OCI-LY3 (cell line): Measurements from ENCODE around the gene OR7D2.
A peak's percentile ranks its signal among the peaks of the same experiment; 100 is the strongest.
"Not testable (repeated sequence)": the region's sequence is repeated elsewhere in the genome, so short reads cannot be mapped to it uniquely, and the experiment has no call there.

ENCODE experiments used
- H2AFZ ChIP-seq: fragments of 200-600, 300-600 bp; shearing (Covaris generic); 2 replicates; pipeline ENCODE4 v1.6.0; 2014; ENCODE audit warnings: antibody characterized with exemption, low read depth, low read length
- H3K27ac ChIP-seq: fragments of 200-600, 300-600 bp; sonication (generic); 2 replicates; pipeline ENCODE4 v1.5.1; 2014; ENCODE audit warnings: mild to moderate bottlenecking, low read length, moderate library complexity, mixed read lengths
- H3K27me3 ChIP-seq: fragments of 200-600, 300-600 bp; sonication (generic); 2 replicates; pipeline ENCODE4 v1.6.1; 2014; ENCODE audit warnings: low read depth, low read length, mixed read lengths
- H3K36me3 ChIP-seq: fragments of 200-600, 300-600 bp; sonication (generic); replicated peaks from 2 replicates; pipeline ENCODE3; 2014; ENCODE audit warnings: low read depth, low read length, mixed read lengths
- H3K4me1 ChIP-seq: fragments of 300-600, 200-600 bp; sonication (generic); 2 replicates; pipeline ENCODE4 v1.6.1; 2014; ENCODE audit warnings: low read length, mixed read lengths
- H3K4me2 ChIP-seq: fragments of 200-600, 300-600 bp; sonication (generic); 2 replicates; pipeline ENCODE4 v1.6.1; 2014; ENCODE audit warnings: low read length, mixed read lengths
- H3K4me3 ChIP-seq: fragments of 300-600, 200-600 bp; sonication (generic); 2 replicates; pipeline ENCODE4 v1.5.1; 2014; ENCODE audit warnings: antibody characterized with exemption, mild to moderate bottlenecking, low read length, moderate library complexity
- H3K79me2 ChIP-seq: fragments of 300-600, 200-600 bp; shearing (Covaris generic); 2 replicates; pipeline ENCODE4 v1.6.1; 2014; ENCODE audit warnings: mild to moderate bottlenecking, low read length, mixed read lengths
- H3K9ac ChIP-seq: fragments of 300-600, 200-600 bp; shearing (Covaris generic); 2 replicates; pipeline ENCODE4 v1.6.0; 2014; ENCODE audit warnings: mild to moderate bottlenecking, low read length, moderate library complexity
- H3K9me3 ChIP-seq: fragments of 200-600, 300-600 bp; shearing (Covaris generic); 2 replicates; pipeline ENCODE4 v1.6.1; 2014; ENCODE audit warnings: low read length, mixed read lengths; ENCODE audit not compliant: insufficient read depth
- H4K20me1 ChIP-seq: fragments of 200-600, 300-600 bp; sonication (generic); 2 replicates; pipeline ENCODE4 v1.6.1; 2016; ENCODE audit warnings: low read length, mixed read lengths; ENCODE audit not compliant: insufficient read depth
- CTCF ChIP-seq: fragments of 200-600, 300-600 bp; sonication (generic); IDR thresholded peaks from 2 replicates; pipeline ENCODE4 v1.5.1; 2014; ENCODE audit warnings: antibody characterized with exemption, low read length, low read depth
- EZH2phosphoT487 ChIP-seq: fragments of 200-600 bp; shearing (Covaris generic); IDR thresholded peaks from 2 replicates; pipeline ENCODE4 v1.6.1; 2018; ENCODE audit warnings: antibody characterized with exemption, mixed run types, low read depth

Gene OR7D2

GRCh38 chr19:9187191-9187590 is 8.4 kb downstream of the OR7D2 start:
- Histone ChIP-seq H3K4me1 (no peaks in the 10 kb centered on the region), H3K4me3 (no peak overlapping the region), H3K36me3 (no peaks in the 10 kb centered on the region), H3K79me2 (no peaks in the 10 kb centered on the region), H4K20me1 (no peaks in the 10 kb centered on the region), H3K9me3 (0 out of 2 replicates have a peak, but pooled peaks cover 2% of the 10 kb centered on the region), H3K4me2 (no peak overlapping the region), H3K9ac (no peak overlapping the region), H3K27ac (no peak overlapping the region), H2AFZ (no peak overlapping the region), H3K27me3 (no peaks in the 10 kb centered on the region)
- TF ChIP-seq EZH2phosphoT487 (no peak), CTCF (no peak)

- H3K27ac ChIP-seq = no peak overlapping the region
- H3K9ac ChIP-seq = no peak overlapping the region
- 0 out of 2 replicates have a peak, but pooled peaks cover 4% of the 10 kb centered on the region for H3K27me3 ChIP-seq
- no peaks in the 10 kb centered on the region for H3K4me1 ChIP-seq
- no peak overlapping the region for H2AFZ ChIP-seq
- TF ChIP-seq CTCF = no peak
- no peak for TF ChIP-seq EZH2phosphoT487
- H3K4me3 ChIP-seq = no peak overlapping the region
- no peaks in the 10 kb centered on the region for H3K36me3 ChIP-seq
- no peaks in the 10 kb centered on the region for H4K20me1 ChIP-seq
- no peak overlapping the region for H3K4me2 ChIP-seq
- H3K9me3 ChIP-seq = 0 out of 2 replicates have a peak, but pooled peaks cover 2% of the 10 kb centered on the region
- no peaks in the 10 kb centered on the region for H3K79me2 ChIP-seq
These were observed 10.8 kb downstream of the OR7D2 start for GRCh38 chr19:9189535-9189934.

- H3K79me2 ChIP-seq, H4K20me1 ChIP-seq, H3K9me3 ChIP-seq, H3K27ac ChIP-seq, H3K4me1 ChIP-seq, H3K4me3 ChIP-seq, H3K9ac ChIP-seq, H3K36me3 ChIP-seq, H3K27me3 ChIP-seq, H2AFZ ChIP-seq, H3K4me2 ChIP-seq: not testable (repeated sequence)
These were observed 19.3 kb downstream of the OR7D2 start for GRCh38 chr19:9198044-9198443.

- peak overlapping the region; percentile 91 for H2AFZ ChIP-seq
- peaks cover 4% of the 10 kb centered on the region; the same call in 1 of the 2 replicates for H3K27me3 ChIP-seq
- TF ChIP-seq EZH2phosphoT487 = no peak
- peak; percentile 78 for TF ChIP-seq CTCF
- H3K9me3 ChIP-seq = no peaks in the 10 kb centered on the region
- H4K20me1 ChIP-seq = no peaks in the 10 kb centered on the region
- peak overlapping the region; percentile 69 for H3K4me3 ChIP-seq
- no peak overlapping the region for H3K9ac ChIP-seq
- no peaks in the 10 kb centered on the region for H3K4me1 ChIP-seq
- H3K4me2 ChIP-seq = peak overlapping the region; percentile 85
- no peaks in the 10 kb centered on the region for H3K36me3 ChIP-seq
- H3K79me2 ChIP-seq = no peaks in the 10 kb centered on the region
- H3K27ac ChIP-seq = no peak overlapping the region
These were observed 26.8 kb downstream of the OR7D2 start for GRCh38 chr19:9205501-9206113.
